Endothelial cell of hepatic sinusoid (primary cell): ENCODE data around the gene FAU.

ENCODE experiments used
- in situ Hi-C: cut with HindIII; loops from 2 replicates; pipeline ENCODE4 v1.10.0; 2017; ENCODE audit warnings: low sequenced_read_pairs

The FAU gene

GRCh38 chr11:65136515-65137096 is 14.7 kb upstream of the FAU start:
- in situ Hi-C loops, result loop anchor here (5.0 kb wide), 1 partner anchor 56 kb away; no protein-coding TSS in a partner anchor

- in situ Hi-C loops, result loop anchor here (5.0 kb wide), 1 partner anchor 57 kb away; no protein-coding TSS in a partner anchor
Observed at GRCh38 chr11:65135633-65136145, 13.8 kb upstream of the FAU start.

GRCh38 chr11:65134952-65135632 is 13.2 kb upstream of the FAU start:
- in situ Hi-C loops, result loop anchor here (5.0 kb wide), 1 partner anchor 57 kb away; no protein-coding TSS in a partner anchor

- in situ Hi-C loops, result no loop called here
Observed at GRCh38 chr11:65134240-65134951, 12.5 kb upstream of the FAU start, which contains the start of gene SYVN1. Gene SYVN1, minus strand, starts transcription at chr11:65134519. Its CDS starts 918 bp downstream, at chr11:65133601.

- in situ Hi-C loops, result no loop called here
Observed at GRCh38 chr11:65133724-65134123, 11.8 kb upstream of the FAU start.

DNA sequence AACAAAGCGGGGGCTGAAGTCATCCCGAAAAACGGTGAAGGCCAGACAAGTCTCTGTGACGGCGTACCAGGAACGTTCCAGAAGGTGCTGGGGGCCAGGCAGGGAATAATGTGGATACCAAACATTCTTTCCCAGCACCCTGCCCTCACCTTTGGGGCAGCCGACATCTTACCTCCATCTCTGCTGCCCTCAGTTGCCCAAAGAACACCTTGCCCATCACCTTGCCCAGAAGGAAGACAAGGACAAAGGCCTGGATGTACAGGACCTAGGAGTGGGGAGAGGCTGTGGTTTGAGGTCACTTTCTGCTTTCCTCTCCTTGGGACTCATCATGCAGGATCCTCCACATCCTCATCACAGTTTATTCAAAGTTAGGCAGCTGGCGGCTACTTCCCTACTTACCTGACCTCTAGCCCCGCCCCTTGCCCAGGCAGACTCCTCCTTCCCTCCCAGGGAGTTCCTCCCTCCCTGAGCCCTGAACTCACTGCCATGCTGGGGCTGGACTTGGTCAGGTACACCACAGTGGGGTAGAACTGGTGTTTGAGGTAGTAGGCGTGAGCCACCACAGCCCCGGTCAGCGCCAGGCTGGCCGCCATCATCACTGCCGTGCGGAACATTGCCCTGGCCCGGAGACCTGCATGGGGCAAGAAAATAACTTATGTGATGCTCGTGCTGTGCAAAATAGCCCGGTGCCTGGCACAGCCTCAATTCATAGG is 11.2 kb upstream of the FAU start:
- in situ Hi-C loops, result no loop called here

DNA sequence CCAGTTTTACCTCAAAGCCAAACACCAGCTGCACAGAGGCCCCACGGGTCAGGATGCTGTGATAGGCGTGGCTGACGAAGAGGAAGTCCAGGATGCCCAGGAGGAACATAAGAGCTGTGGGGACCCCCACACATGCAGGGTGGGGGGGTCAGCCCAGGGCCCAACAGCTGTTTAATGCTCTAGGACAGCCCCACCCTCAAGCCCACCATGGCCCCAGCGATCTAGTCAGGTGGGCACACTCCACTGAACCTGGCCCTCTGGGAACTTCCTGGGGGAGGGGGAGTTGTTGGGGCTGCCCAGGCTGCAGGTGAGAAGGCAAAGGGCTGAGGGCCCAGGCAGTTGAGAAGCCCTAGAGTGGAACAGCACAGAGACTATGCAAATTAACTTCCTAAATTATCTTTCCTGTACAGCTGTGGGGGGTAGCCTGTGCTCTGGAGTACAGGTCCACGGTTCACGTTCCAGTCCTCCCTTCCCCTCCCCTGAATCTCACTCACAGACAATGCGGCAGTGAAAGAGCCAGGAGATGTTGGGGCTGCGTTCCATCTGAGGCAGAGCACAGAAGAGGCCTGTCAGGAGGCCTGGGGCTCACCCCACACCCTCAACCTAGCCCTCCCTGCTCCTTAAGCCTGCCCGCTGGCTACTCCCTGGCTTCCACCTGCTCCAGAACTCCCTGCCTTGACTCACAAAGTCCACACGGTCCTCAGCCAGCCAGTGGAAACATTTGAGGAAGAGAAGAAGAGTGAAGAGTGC is 10.5 kb upstream of the FAU start:
- in situ Hi-C loops, result no loop called here

- in situ Hi-C loops, result no loop called here
Observed at GRCh38 chr11:65131895-65132237, 9.9 kb upstream of the FAU start.

GRCh38 chr11:65131417-65131776 is 9.5 kb upstream of the FAU start:
- in situ Hi-C loops, result no loop called here

DNA sequence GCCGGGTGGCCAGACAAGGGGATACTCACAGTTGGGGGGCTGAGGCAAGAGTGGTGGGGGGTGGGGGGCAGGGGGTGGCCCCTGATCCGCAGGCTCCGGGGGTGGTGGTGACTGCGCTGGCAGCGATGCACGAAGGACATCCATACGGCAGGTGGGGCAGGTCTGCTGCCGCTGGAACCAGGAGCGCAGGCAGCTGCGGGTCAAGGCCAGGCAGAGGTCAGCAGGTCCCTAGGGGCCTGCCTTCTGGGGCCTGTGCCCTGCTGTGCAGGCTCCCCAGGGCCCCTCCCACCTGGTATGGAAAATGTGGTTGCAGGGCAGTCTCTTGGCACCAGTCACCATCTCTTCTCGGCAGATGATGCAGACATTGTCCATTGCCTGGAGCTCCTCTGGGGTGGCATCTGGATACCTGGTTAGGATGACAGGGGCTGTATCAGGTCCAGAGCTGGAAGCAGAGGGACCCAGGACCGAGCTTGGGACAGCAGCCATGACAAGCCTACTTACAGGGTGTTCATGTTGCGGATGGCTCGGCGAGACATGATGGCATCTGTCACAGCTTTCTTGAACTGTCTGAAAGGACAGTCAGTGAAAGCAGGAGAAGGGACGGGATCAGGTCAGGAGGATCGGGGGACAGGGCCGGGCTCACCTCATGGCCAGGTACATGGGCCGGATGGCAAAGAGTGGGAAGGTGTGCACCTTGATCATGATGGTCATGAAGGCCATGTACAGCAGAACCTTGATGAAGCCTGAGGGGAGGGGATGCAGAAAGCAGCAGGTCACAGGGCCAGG is 8.9 kb upstream of the FAU start:
- in situ Hi-C loops, result no loop called here

GRCh38 chr11:65129649-65130441 is 7.9 kb upstream of the FAU start:
- in situ Hi-C loops, result no loop called here

- in situ Hi-C loops, result no loop called here
Observed at GRCh38 chr11:65128182-65129145, 6.5 kb upstream of the FAU start.

- in situ Hi-C loops, result no loop called here
Observed at GRCh38 chr11:65127473-65128181, 5.7 kb upstream of the FAU start.

GRCh38 chr11:65126624-65127274 is 4.8 kb upstream of the FAU start:
- in situ Hi-C loops, result no loop called here

DNA sequence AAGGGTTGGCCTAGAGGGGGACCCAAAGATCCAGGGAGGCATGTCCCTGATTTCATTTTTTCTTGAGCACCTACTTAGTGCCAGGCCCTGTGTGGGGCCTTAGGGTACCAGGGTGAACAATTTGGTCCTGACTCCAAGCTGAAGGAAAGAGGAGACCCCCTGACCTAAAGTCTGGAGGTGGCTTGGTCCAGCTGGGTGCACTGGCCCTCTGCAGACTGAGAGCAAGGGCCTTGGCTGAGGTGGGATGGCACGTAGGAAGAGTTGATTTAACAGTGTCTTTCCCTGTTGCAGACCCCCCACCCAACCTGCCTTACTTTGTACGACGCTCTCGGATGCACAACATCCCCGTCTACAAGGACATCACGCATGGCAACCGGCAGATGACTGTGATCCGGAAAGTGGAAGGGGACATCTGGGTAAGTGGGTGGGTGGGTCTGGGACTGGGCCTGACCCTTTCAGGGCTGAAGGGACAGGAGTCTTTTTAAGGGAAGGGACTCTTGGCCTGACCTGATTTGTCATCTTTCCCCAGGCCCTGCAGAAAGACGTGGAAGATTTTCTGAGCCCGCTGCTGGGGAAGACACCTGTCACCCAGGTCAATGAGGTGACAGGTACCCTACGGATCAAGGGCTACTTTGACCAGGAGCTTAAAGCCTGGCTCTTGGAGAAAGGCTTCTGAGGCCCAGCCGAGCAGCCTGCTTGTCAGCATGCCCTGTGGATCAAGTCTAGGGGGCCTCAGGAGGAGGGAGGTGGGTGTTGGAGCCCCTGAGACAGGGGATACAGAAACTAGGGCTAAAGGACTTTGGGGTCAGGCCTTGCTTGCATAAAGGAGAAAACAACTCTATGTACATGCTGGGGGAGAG is 3.5 kb upstream of the FAU start:
- in situ Hi-C loops, result no loop called here
